ENCODE data around the gene HSP90B1.

The HSP90B1 gene

GRCh38 chr12:103883908-103884307 lies 46.3 kb upstream of the HSP90B1 start:
- H3K79me2 ChIP-seq (ENCODE audit: insufficient read depth, low read length) = no peaks in the 10 kb centered on the region
- no peak overlapping the region for H3K9ac ChIP-seq (ENCODE audit: low read depth, low read length, poor library complexity, severe bottlenecking)
- 0 out of 2 replicates have a peak, but pooled peaks cover 3% of the 10 kb centered on the region for H3F3A ChIP-seq (ENCODE audit: low read depth)
- TF ChIP-seq EZH2phosphoT487 (IDR thresholded peaks at IDR 0.05; ENCODE audit: borderline replicate concordance) (no peak), CTCF (conservative IDR thresholded peaks at IDR 0.05; ENCODE audit: low read length) (no peak)
- H3K4me2 ChIP-seq (ENCODE audit: low read depth, low read length, poor library complexity, severe bottlenecking) = no peak overlapping the region
- H4K20me1 ChIP-seq (ENCODE audit: insufficient read depth, low read length, poor library complexity, severe bottlenecking) = no peaks in the 10 kb centered on the region
- H3K36me3 ChIP-seq (ENCODE audit: insufficient read depth, low read length) = no peaks in the 10 kb centered on the region
- H3K27me3 ChIP-seq (ENCODE audit: insufficient read depth, low read length, poor library complexity, severe bottlenecking) = no peaks in the 10 kb centered on the region
- no peaks in the 10 kb centered on the region for H3K9me2 ChIP-seq (replicated peaks; ENCODE audit: low read depth, low read length)
- no peak overlapping the region for H3K4me3 ChIP-seq (ENCODE audit: low read length, poor library complexity, severe bottlenecking)
- H3K9me3 ChIP-seq (ENCODE audit: insufficient read depth, low read depth, low read length) = no peaks in the 10 kb centered on the region
- peak overlapping the region; percentile 24; the same call in 1 of the 2 replicates for H2AFZ ChIP-seq (ENCODE audit: low read length)
- H3K4me1 ChIP-seq (ENCODE audit: insufficient read depth, low read length, poor library complexity, severe bottlenecking) = peaks cover 40% of the 10 kb centered on the region

DNA sequence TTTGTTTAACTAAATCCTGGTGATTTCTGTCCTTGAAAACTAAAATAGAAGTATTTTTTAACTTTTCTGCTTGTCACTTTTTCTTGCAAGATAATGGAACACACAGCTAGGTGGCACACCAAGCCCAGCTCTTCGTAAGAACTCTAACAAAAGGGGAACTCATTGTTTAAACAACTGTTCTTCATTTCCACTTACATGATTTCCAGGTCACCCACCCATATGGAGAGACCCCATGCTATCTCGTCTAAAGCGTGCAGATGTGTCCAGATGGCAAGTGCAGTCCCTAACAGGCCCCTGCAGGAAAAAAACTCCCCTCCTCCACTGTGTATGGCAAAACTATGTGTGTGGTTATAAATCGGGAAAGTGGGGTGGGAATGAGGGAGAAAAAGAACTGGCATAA lies 45.9 kb upstream of the HSP90B1 start:
- TF ChIP-seq EZH2phosphoT487 (IDR thresholded peaks at IDR 0.05; ENCODE audit: borderline replicate concordance) (no peak), CTCF (conservative IDR thresholded peaks at IDR 0.05; ENCODE audit: low read length) (peak; percentile 75)
- Histone ChIP-seq H3K4me2 (ENCODE audit: low read depth, low read length, poor library complexity, severe bottlenecking) (no peak overlapping the region), H3K4me1 (ENCODE audit: insufficient read depth, low read length, poor library complexity, severe bottlenecking) (peaks cover 36% of the 10 kb centered on the region)

GRCh38 chr12:103886195-103886797 lies 43.9 kb upstream of the HSP90B1 start:
- Histone ChIP-seq H3K79me2 (ENCODE audit: insufficient read depth, low read length) (no peaks in the 10 kb centered on the region), H3K4me1 (ENCODE audit: insufficient read depth, low read length, poor library complexity, severe bottlenecking) (peaks cover 17% of the 10 kb centered on the region), H3K27me3 (ENCODE audit: insufficient read depth, low read length, poor library complexity, severe bottlenecking) (no peaks in the 10 kb centered on the region), H4K20me1 (ENCODE audit: insufficient read depth, low read length, poor library complexity, severe bottlenecking) (no peaks in the 10 kb centered on the region), H3K4me2 (ENCODE audit: low read depth, low read length, poor library complexity, severe bottlenecking) (no peak overlapping the region), H3K9me2 (replicated peaks; ENCODE audit: low read depth, low read length) (no peaks in the 10 kb centered on the region), H3K4me3 (ENCODE audit: low read length, poor library complexity, severe bottlenecking) (no peak overlapping the region), H3K36me3 (ENCODE audit: insufficient read depth, low read length) (no peaks in the 10 kb centered on the region), H3F3A (ENCODE audit: low read depth) (0 out of 2 replicates have a peak, but pooled peaks cover 3% of the 10 kb centered on the region), H2AFZ (ENCODE audit: low read length) (no peak overlapping the region), H3K9me3 (ENCODE audit: insufficient read depth, low read depth, low read length) (no peaks in the 10 kb centered on the region), H3K9ac (ENCODE audit: low read depth, low read length, poor library complexity, severe bottlenecking) (no peak overlapping the region)
- TF ChIP-seq EZH2phosphoT487 (IDR thresholded peaks at IDR 0.05; ENCODE audit: borderline replicate concordance) = no peak
- no peak for TF ChIP-seq CTCF (conservative IDR thresholded peaks at IDR 0.05; ENCODE audit: low read length)

More for the DNA sequence above, 45.9 kb upstream of the HSP90B1 start:
- H3K9me2 ChIP-seq (replicated peaks; ENCODE audit: low read depth, low read length) = no peaks in the 10 kb centered on the region
- H3K79me2 ChIP-seq (ENCODE audit: insufficient read depth, low read length) = no peaks in the 10 kb centered on the region
- peak overlapping the region; percentile 24; the same call in 1 of the 2 replicates for H2AFZ ChIP-seq (ENCODE audit: low read length)
- H3K4me3 ChIP-seq (ENCODE audit: low read length, poor library complexity, severe bottlenecking) = no peak overlapping the region
- 0 out of 2 replicates have a peak, but pooled peaks cover 3% of the 10 kb centered on the region for H3F3A ChIP-seq (ENCODE audit: low read depth)
- no peaks in the 10 kb centered on the region for H3K9me3 ChIP-seq (ENCODE audit: insufficient read depth, low read depth, low read length)
- H3K36me3 ChIP-seq (ENCODE audit: insufficient read depth, low read length) = no peaks in the 10 kb centered on the region
- no peaks in the 10 kb centered on the region for H3K27me3 ChIP-seq (ENCODE audit: insufficient read depth, low read length, poor library complexity, severe bottlenecking)
- no peaks in the 10 kb centered on the region for H4K20me1 ChIP-seq (ENCODE audit: insufficient read depth, low read length, poor library complexity, severe bottlenecking)
- no peak overlapping the region for H3K9ac ChIP-seq (ENCODE audit: low read depth, low read length, poor library complexity, severe bottlenecking)
